Activated naive CD4-positive, alpha-beta T cell treated with anti-CD3 and anti-CD28 coated beads, Interleukin-2, amount 10 ng/mL, durations not matched to agents 7 days and 5 days (primary cell): ENCODE measurements around the gene TNNC2.
"Not testable (repeated sequence)": the region's sequence is repeated elsewhere in the genome, so short reads cannot be mapped to it uniquely, and the experiment has no call there.

ENCODE experiments used
- CTCF ChIA-PET: fragments of 350-600 bp; sonication (Branson Sonifier 250); formaldehyde crosslinking; loops from one replicate; lab custom pipeline; 2021; ENCODE audit warnings: antibody characterized with exemption; lab: Charles Lee
- DNase-seq: peaks from one replicate; pipeline ENCODE4 v3.0.0-alpha.2; 2020
- H3K27ac Mint-ChIP-seq: one replicate; pipeline ENCODE4 v1.8.0; 2021; ENCODE audit warnings: mild to moderate bottlenecking, moderate library complexity, mixed read lengths
- H3K27me3 Mint-ChIP-seq: one replicate; pipeline ENCODE4 v1.8.0; 2021; ENCODE audit warnings: mild to moderate bottlenecking, mixed read lengths
- H3K36me3 Mint-ChIP-seq: one replicate; pipeline ENCODE4 v1.8.0; 2021; ENCODE audit warnings: mixed read lengths
- H3K4me1 Mint-ChIP-seq: one replicate; pipeline ENCODE4 v1.8.0; 2021; ENCODE audit warnings: mixed read lengths
- H3K4me3 Mint-ChIP-seq: one replicate; pipeline ENCODE4 v1.8.0; 2021; ENCODE audit warnings: mild to moderate bottlenecking, moderate library complexity, mixed read lengths
- H3K9me3 Mint-ChIP-seq: one replicate; pipeline ENCODE4 v1.8.0; 2021; ENCODE audit warnings: mixed read lengths

Gene TNNC2

GRCh38 chr20:45836841-45837240 is 9.7 kb upstream of the TNNC2 start:
- CTCF ChIA-PET: no interaction called here
- no peaks in the 10 kb centered on the region for H3K9me3 Mint-ChIP-seq
- no peak for DNase-seq
- H3K27me3 Mint-ChIP-seq: peaks cover 13% of the 10 kb centered on the region
- no peaks in the 10 kb centered on the region for H3K36me3 Mint-ChIP-seq
- peaks cover 17% of the 10 kb centered on the region for H3K4me1 Mint-ChIP-seq
- H3K27ac Mint-ChIP-seq: no peak overlapping the region
- H3K4me3 Mint-ChIP-seq: no peak overlapping the region

- no peak overlapping the region for H3K27ac Mint-ChIP-seq
- no peak for DNase-seq
- peaks cover 17% of the 10 kb centered on the region for H3K27me3 Mint-ChIP-seq
- H3K9me3 Mint-ChIP-seq: no peaks in the 10 kb centered on the region
- CTCF ChIA-PET: no interaction called here
- H3K4me1 Mint-ChIP-seq: peaks cover 17% of the 10 kb centered on the region
- no peaks in the 10 kb centered on the region for H3K36me3 Mint-ChIP-seq
- H3K4me3 Mint-ChIP-seq: no peak overlapping the region
These were observed 8.7 kb upstream of the TNNC2 start for GRCh38 chr20:45835825-45836224.

GRCh38 chr20:45835329-45835765 is 8.2 kb upstream of the TNNC2 start:
- peak overlapping the region; percentile 52 for H3K4me3 Mint-ChIP-seq
- peaks cover 17% of the 10 kb centered on the region for H3K4me1 Mint-ChIP-seq
- no peak overlapping the region for H3K27ac Mint-ChIP-seq

GRCh38 chr20:45834797-45835161 is 7.7 kb upstream of the TNNC2 start:
- Mint-ChIP-seq H3K4me1 (peaks cover 17% of the 10 kb centered on the region), H3K27me3 (peaks cover 22% of the 10 kb centered on the region), H3K9me3 (no peaks in the 10 kb centered on the region), H3K36me3 (no peaks in the 10 kb centered on the region), H3K27ac (no peak overlapping the region), H3K4me3 (peak overlapping the region; percentile 52)
- CTCF ChIA-PET: no interaction called here
- DNase-seq: no peak

More at GRCh38 chr20:45835329-45835765, 8.2 kb upstream of the TNNC2 start:
- CTCF ChIA-PET: no interaction called here
- Mint-ChIP-seq H3K9me3 (no peaks in the 10 kb centered on the region), H3K27me3 (peaks cover 19% of the 10 kb centered on the region), H3K36me3 (no peaks in the 10 kb centered on the region)
- no peak for DNase-seq

GRCh38 chr20:45833883-45834796 is 7.0 kb upstream of the TNNC2 start:
- peak; percentile 62 for DNase-seq
- Mint-ChIP-seq H3K27me3 (peaks cover 22% of the 10 kb centered on the region), H3K36me3 (no peaks in the 10 kb centered on the region), H3K9me3 (no peaks in the 10 kb centered on the region), H3K4me3 (peak overlapping the region; percentile 77), H3K4me1 (peaks cover 17% of the 10 kb centered on the region), H3K27ac (no peak overlapping the region)
- CTCF ChIA-PET: interaction anchor here (1.4 to 1.8 kb wide), 2 partner anchors 10 to 53 kb away, joined by 3 to 9 read pairs; partner anchors contain the start of gene SPATA25

GRCh38 chr20:45833030-45833882 is 6.1 kb upstream of the TNNC2 start, which contains the start of gene SNX21:
Gene SNX21 (plus strand): TSS chr20:45833799. CDS start chr20:45833920, 121 bp downstream.
- DNase-seq: peak; percentile 53
- CTCF ChIA-PET: interaction anchor here (0.7 to 1.8 kb wide), 3 partner anchors 9 to 133 kb away, joined by 3 to 9 read pairs (median 3); partner anchors contain the start of gene SPATA25
- no peaks in the 10 kb centered on the region for H3K36me3 Mint-ChIP-seq
- no peaks in the 10 kb centered on the region for H3K9me3 Mint-ChIP-seq
- H3K4me3 Mint-ChIP-seq: peak within 1 kb of the TSS; percentile 77
- H3K27ac Mint-ChIP-seq: no peak within 1 kb of the TSS
- H3K4me1 Mint-ChIP-seq: peaks cover 17% of the 10 kb centered on the region
- H3K27me3 Mint-ChIP-seq: peaks cover 26% of the 10 kb centered on the region

- DNase-seq: no peak
- Mint-ChIP-seq H3K4me1 (peaks cover 17% of the 10 kb centered on the region), H3K9me3 (no peaks in the 10 kb centered on the region), H3K27me3 (peaks cover 33% of the 10 kb centered on the region), H3K36me3 (no peaks in the 10 kb centered on the region), H3K27ac (no peak overlapping the region), H3K4me3 (peak overlapping the region; percentile 77)
- CTCF ChIA-PET: interaction anchor here (0.7 to 1.8 kb wide), 3 partner anchors 8 to 134 kb away, joined by 3 to 9 read pairs (median 3); partner anchors contain the start of gene SPATA25
These were observed 5.5 kb upstream of the TNNC2 start for GRCh38 chr20:45832619-45833018.

GRCh38 chr20:45829673-45830106 is 2.6 kb upstream of the TNNC2 start:
- H3K27ac Mint-ChIP-seq, DNase-seq, H3K36me3 Mint-ChIP-seq, H3K4me3 Mint-ChIP-seq, CTCF ChIA-PET, H3K9me3 Mint-ChIP-seq: not testable (repeated sequence)
- Mint-ChIP-seq H3K4me1 (peaks cover 15% of the 10 kb centered on the region), H3K27me3 (peaks cover 51% of the 10 kb centered on the region)

- Mint-ChIP-seq H3K36me3 (peaks cover 1% of the 10 kb centered on the region), H3K9me3 (no peaks in the 10 kb centered on the region), H3K27me3 (peaks cover 61% of the 10 kb centered on the region), H3K27ac (no peak overlapping the region), H3K4me3 (no peak overlapping the region), H3K4me1 (peaks cover 19% of the 10 kb centered on the region)
- no peak for DNase-seq
- CTCF ChIA-PET: no interaction called here
These were observed 1.5 kb upstream of the TNNC2 start for GRCh38 chr20:45828589-45828988.

- H3K9me3 Mint-ChIP-seq: no peaks in the 10 kb centered on the region
These were observed 600 bp upstream of the TNNC2 start for GRCh38 chr20:45827712-45828111.

GRCh38 chr20:45826381-45827019 is 612 bp downstream of the TNNC2 start:
- no peak for DNase-seq
- H3K9me3 Mint-ChIP-seq: no peaks in the 10 kb centered on the region
- peaks cover 70% of the 10 kb centered on the region for H3K27me3 Mint-ChIP-seq
- H3K4me1 Mint-ChIP-seq: peaks cover 18% of the 10 kb centered on the region
- peaks cover 1% of the 10 kb centered on the region for H3K36me3 Mint-ChIP-seq
- CTCF ChIA-PET: interaction anchor here (0.6 to 0.9 kb wide), 3 partner anchors 15 to 139 kb away, joined by 3 read pairs; no protein-coding TSS in a partner anchor
- no peak overlapping the region for H3K27ac Mint-ChIP-seq
- H3K4me3 Mint-ChIP-seq: no peak overlapping the region

More at GRCh38 chr20:45827712-45828111, 600 bp upstream of the TNNC2 start:
- H3K4me1 Mint-ChIP-seq: peaks cover 16% of the 10 kb centered on the region
- no peak overlapping the region for H3K4me3 Mint-ChIP-seq
- no peak for DNase-seq
- peaks cover 61% of the 10 kb centered on the region for H3K27me3 Mint-ChIP-seq
- H3K36me3 Mint-ChIP-seq: peaks cover 1% of the 10 kb centered on the region
- CTCF ChIA-PET: no interaction called here
- H3K27ac Mint-ChIP-seq: no peak overlapping the region

- no peak overlapping the region for H3K27ac Mint-ChIP-seq
- H3K27me3 Mint-ChIP-seq: peaks cover 64% of the 10 kb centered on the region
- peak overlapping the region; percentile 34 for H3K4me3 Mint-ChIP-seq
- peak; percentile 72 for DNase-seq
- CTCF ChIA-PET: interaction anchor here (0.6 to 3.6 kb wide), 15 partner anchors 9 to 164 kb away, joined by 3 to 20 read pairs (median 4); partner anchors contain the start of genes SNX21 and ZNF335
- peaks cover 1% of the 10 kb centered on the region for H3K36me3 Mint-ChIP-seq
- H3K9me3 Mint-ChIP-seq: no peaks in the 10 kb centered on the region
- H3K4me1 Mint-ChIP-seq: peaks cover 18% of the 10 kb centered on the region
These were observed 2.9 kb downstream of the TNNC2 start for GRCh38 chr20:45823949-45824835.
